DND-41 (cell line): Measurements from ENCODE around the gene PROCR.

Experiments used
- EZH2 ChIP-seq: IDR thresholded peaks from 3 replicates; pipeline ENCODE4 v1.6.1; 2012; ENCODE audit warnings: borderline replicate concordance, low read depth, mild to moderate bottlenecking, moderate library complexity, low read length, inconsistent platforms; ENCODE audit not compliant: severe bottlenecking
- TF ChIP-seq, protein P1 (sequence below): IDR thresholded peaks from 2 replicates; pipeline ENCODE4 v1.5.1; 2012; ENCODE audit warnings: borderline replicate concordance, low read length, moderate library complexity, mild to moderate bottlenecking; ENCODE audit not compliant: poor library complexity, severe bottlenecking; ENCODE audit errors: extremely low read depth

- TF ChIP-seq EZH2: no peak
- TF ChIP-seq, protein P1, sequence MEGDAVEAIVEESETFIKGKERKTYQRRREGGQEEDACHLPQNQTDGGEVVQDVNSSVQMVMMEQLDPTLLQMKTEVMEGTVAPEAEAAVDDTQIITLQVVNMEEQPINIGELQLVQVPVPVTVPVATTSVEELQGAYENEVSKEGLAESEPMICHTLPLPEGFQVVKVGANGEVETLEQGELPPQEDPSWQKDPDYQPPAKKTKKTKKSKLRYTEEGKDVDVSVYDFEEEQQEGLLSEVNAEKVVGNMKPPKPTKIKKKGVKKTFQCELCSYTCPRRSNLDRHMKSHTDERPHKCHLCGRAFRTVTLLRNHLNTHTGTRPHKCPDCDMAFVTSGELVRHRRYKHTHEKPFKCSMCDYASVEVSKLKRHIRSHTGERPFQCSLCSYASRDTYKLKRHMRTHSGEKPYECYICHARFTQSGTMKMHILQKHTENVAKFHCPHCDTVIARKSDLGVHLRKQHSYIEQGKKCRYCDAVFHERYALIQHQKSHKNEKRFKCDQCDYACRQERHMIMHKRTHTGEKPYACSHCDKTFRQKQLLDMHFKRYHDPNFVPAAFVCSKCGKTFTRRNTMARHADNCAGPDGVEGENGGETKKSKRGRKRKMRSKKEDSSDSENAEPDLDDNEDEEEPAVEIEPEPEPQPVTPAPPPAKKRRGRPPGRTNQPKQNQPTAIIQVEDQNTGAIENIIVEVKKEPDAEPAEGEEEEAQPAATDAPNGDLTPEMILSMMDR: no peak
Observed at GRCh38 chr20:35144694-35145093, 27.2 kb upstream of the PROCR start.
